HCT116 (cell line): ENCODE measurements around the gene TTF1. TPM values are rescaled to one million over a fixed set of nuclear protein-coding genes. Genes with fewer than 3 reads are reported as not detected.

Experiments used
- ATAC-seq: fragments of 200-7000 bp; cut with Tn5 transposase; 2 replicates; pipeline ENCODE4 v1.9.1; 2020; ENCODE audit warnings: mild to moderate bottlenecking, moderate library complexity
- BruUV-seq: library from RNA; stranded (reverse); fragments of 400-500 nt; replicated peaks from 2 replicates; lab custom pipeline; 2021; lab: Mats Ljungman, UMichigan
- CTCF ChIA-PET: fragments of 300-600 bp; sonication (Branson Sonifier 250); formaldehyde crosslinking; loops from one replicate; lab custom pipeline; 2021; ENCODE audit warnings: antibody characterized with exemption; lab: Charles Lee
- POLR2A ChIA-PET: fragments of 300-600, 350-600 bp; sonication (Branson Sonifier 250); formaldehyde crosslinking; loops from one replicate; lab custom pipeline; 2021; ENCODE audit warnings: antibody characterized with exemption; lab: Charles Lee
- RAD21 ChIA-PET, 2 experiments: fragments of 300-600 bp; sonication (Branson Sonifier 250); formaldehyde crosslinking; loops; one replicate each; lab custom pipeline; 2023; ENCODE audit warnings: low total read pairs in 2 of 2; ENCODE audit not compliant: uncharacterized antibody in 2 of 2, unreplicated experiment in 2 of 2, low non-redundant PET in 1 of 2; lab: Charles Lee
- DNase-seq: peaks from one replicate; pipeline ENCODE4 v3.0.0-alpha.2; 2010; ENCODE audit warnings: low read depth, low spot score
- H2AFZ ChIP-seq: fragments of 200-600 bp; shearing (Covaris generic), sonication (generic); 2 replicates; pipeline ENCODE4 v1.6.1; 2017; ENCODE audit warnings: low read depth, mixed run types, mixed read lengths, antibody characterized with exemption, low read length; ENCODE audit not compliant: poor library complexity, severe bottlenecking
- H3K27ac ChIP-seq: 2 replicates; pipeline ENCODE4 v1.5.1; 2012; ENCODE audit warnings: low read depth, low read length
- H3K27me3 ChIP-seq: fragments of 200-600 bp; sonication (generic); 2 replicates; pipeline ENCODE4 v1.6.1; 2016; ENCODE audit warnings: mixed run types, low read length, mixed read lengths; ENCODE audit not compliant: insufficient read depth
- H3K36me3 ChIP-seq, 2 experiments: fragments of 200-500 bp in 1 of 2; fragments of 200-600 bp in 1 of 2; sonication (Bioruptor generic) in 1 of 2; sonication (generic) in 1 of 2; 2 replicates each; pipeline versions ENCODE4 v1.5.1 to v1.6.1; 2014 to 2016; ENCODE audit warnings: low read length in 2 of 2, inconsistent platforms in 1 of 2, mixed read lengths in 1 of 2, mixed run types in 1 of 2; ENCODE audit not compliant: insufficient read depth in 2 of 2, control insufficient read depth in 1 of 2
- H3K4me1 ChIP-seq, 2 experiments: fragments of 200-600 bp in 1 of 2; sonication (generic) in 1 of 2; 2 replicates each; pipeline versions ENCODE4 v1.5.1 to v1.6.1; 2012 to 2017; ENCODE audit warnings: low read length in 2 of 2, inconsistent platforms in 1 of 2, mild to moderate bottlenecking in 1 of 2, mixed read lengths in 1 of 2, mixed run types in 1 of 2, moderate library complexity in 1 of 2; ENCODE audit not compliant: insufficient read depth in 2 of 2, control insufficient read depth in 1 of 2
- H3K4me2 ChIP-seq: fragments of 200-600 bp; sonication (generic); 2 replicates; pipeline ENCODE4 v1.6.1; 2017; ENCODE audit warnings: mixed run types, low read length, mixed read lengths
- H3K4me3 ChIP-seq, 2 experiments: fragments of 200-600 bp in 1 of 2; sonication (generic) in 1 of 2; replicated peaks in 1 of 2; 2 replicates each; pipeline ENCODE4 v1.5.1; 2011 to 2016; ENCODE audit warnings: low read length in 2 of 2, control low read depth in 1 of 2, low read depth in 1 of 2, mild to moderate bottlenecking in 1 of 2, mixed read lengths in 1 of 2, mixed run types in 1 of 2
- H3K79me2 ChIP-seq: fragments of 200-600 bp; sonication (generic); 2 replicates; pipeline ENCODE4 v1.6.1; 2017; ENCODE audit warnings: mild to moderate bottlenecking, mixed run types, low read length, moderate library complexity, mixed read lengths; ENCODE audit not compliant: insufficient read depth
- H3K9ac ChIP-seq: fragments of 200-600 bp; sonication (generic); 2 replicates; pipeline ENCODE4 v1.6.1; 2016; ENCODE audit warnings: low read length, mixed read lengths
- H3K9me2 ChIP-seq: fragments of 200-600 bp; sonication (generic), shearing (Covaris generic); 2 replicates; pipeline ENCODE4 v1.6.1; 2017; ENCODE audit warnings: mixed run types, mild to moderate bottlenecking, moderate library complexity; ENCODE audit not compliant: insufficient read depth
- H3K9me3 ChIP-seq, 2 experiments: fragments of 200-500 bp in 1 of 2; fragments of 200-600 bp in 1 of 2; sonication (Bioruptor generic) in 1 of 2; sonication (generic) in 1 of 2; 2 replicates each; pipeline ENCODE4 v1.6.1; 2014 to 2017; ENCODE audit warnings: low read length in 2 of 2, mixed read lengths in 2 of 2, inconsistent platforms in 1 of 2, low read depth in 1 of 2, mild to moderate bottlenecking in 1 of 2, mixed run types in 1 of 2, moderate library complexity in 1 of 2; ENCODE audit not compliant: control insufficient read depth in 1 of 2, insufficient read depth in 1 of 2
- H4K20me1 ChIP-seq: fragments of 200-600 bp; sonication (generic), shearing (Covaris generic); 2 replicates; pipeline ENCODE4 v1.6.1; 2017; ENCODE audit warnings: mixed run types, mild to moderate bottlenecking, moderate library complexity; ENCODE audit not compliant: insufficient read depth
- ELF1 ChIP-seq: IDR thresholded peaks from 2 replicates; pipeline ENCODE4 v1.6.1; 2012; ENCODE audit warnings: low read depth, borderline replicate concordance
- SP1 ChIP-seq: IDR thresholded peaks from 2 replicates; pipeline ENCODE4 v1.6.1; 2012; ENCODE audit warnings: low read depth
- SRF ChIP-seq: IDR thresholded peaks from 2 replicates; pipeline ENCODE4 v1.6.1; 2012; ENCODE audit warnings: low read depth
- ZFX ChIP-seq: fragments of 450-650 bp; IDR thresholded peaks from 2 replicates; pipeline ENCODE4 v1.6.1; 2017
- ZNF274 ChIP-seq: fragments of 200-500 bp; sonication (Bioruptor generic); IDR thresholded peaks from 2 replicates; pipeline ENCODE4 v1.6.1; 2014; ENCODE audit warnings: mild to moderate bottlenecking, low read depth, low read length, inconsistent platforms
- intact Hi-C: fragments of 100-400 bp; cut with micrococcal nuclease; formaldehyde crosslinking; loops from 2 replicates; pipeline ENCODE4 v1.10.0; 2022
- total RNA-seq: library from RNA; stranded (reverse); gene quantifications from one replicate; pipeline ENCODE4 v1.2.1, GENCODE V29; 2021; ENCODE audit not compliant: unreplicated experiment

The TTF1 gene
- total RNA-seq, 1 experiment from 2014 or later, result 14.5 TPM

DNA sequence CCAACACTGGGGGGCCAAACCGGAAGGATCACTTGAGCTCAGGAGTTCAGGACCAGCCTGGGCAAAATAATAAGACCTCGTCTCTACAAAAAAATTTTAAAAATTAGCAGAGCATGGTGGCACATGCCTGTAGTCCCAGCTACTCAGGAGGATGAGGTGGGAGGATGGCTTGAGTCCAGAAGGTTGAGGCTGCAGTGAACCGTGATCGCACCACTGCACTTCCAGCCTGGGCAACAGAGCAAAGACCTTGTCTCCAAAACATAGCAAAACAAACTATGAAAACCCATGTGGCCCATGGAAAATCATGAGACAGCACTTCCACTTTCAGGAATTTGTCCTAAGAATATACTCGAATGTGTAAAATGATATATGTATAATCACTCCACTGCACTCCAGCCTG is 58.0 kb downstream of the TTF1 start:
- ChIA-PET RAD21 (no interaction called here), POLR2A (no interaction called here), CTCF (no interaction called here)
- TF ChIP-seq SP1, result no peak
- TF ChIP-seq ZFX, result no peak
- no peak for TF ChIP-seq ZNF274
- no peak for TF ChIP-seq SRF
- Histone ChIP-seq H3K79me2 (peaks cover 79% of the 10 kb centered on the region), H3K4me3 (no peak overlapping the region), H3K9me2 (no peaks in the 10 kb centered on the region), H3K9ac (no peak overlapping the region), H3K27ac (no peak overlapping the region), H3K9me3 (no peaks in the 10 kb centered on the region), H4K20me1 (no peaks in the 10 kb centered on the region), H3K4me2 (no peak overlapping the region), H2AFZ (no peak overlapping the region), H3K36me3 (peaks cover 58 to 64% of the 10 kb centered on the region in 2 experiments), H3K27me3 (no peaks in the 10 kb centered on the region), H3K4me1 (peaks cover 3 to 6% of the 10 kb centered on the region in 2 experiments; a peak in 3 of 4 replicates)
- intact Hi-C loops, result loop anchor here (5.0 kb wide), 1 partner anchor 71 kb away; no protein-coding TSS in a partner anchor
- ATAC-seq, result no peak
- no TSS peak for BruUV-seq
- DNase-seq, result no peak

- H3K27me3 ChIP-seq, result no peaks in the 10 kb centered on the region
- H3K4me2 ChIP-seq, result no peak overlapping the region
- DNase-seq (no peak), ATAC-seq (no peak)
- H2AFZ ChIP-seq, result no peak overlapping the region
- no peaks in the 10 kb centered on the region; the same call in 1 of the 2 replicates for H4K20me1 ChIP-seq
- POLR2A ChIA-PET, result interaction anchor here (0.9 kb wide), 1 partner anchor 9 kb away, joined by 4 read pairs; the partner anchor contains the start of gene SETX
- no peak overlapping the region for H3K9ac ChIP-seq
- intact Hi-C loops, result loop anchor here (5.0 kb wide), 1 partner anchor 69 kb away; no protein-coding TSS in a partner anchor
- RAD21 ChIA-PET, result no interaction called here
- peaks cover 59% of the 10 kb centered on the region for H3K79me2 ChIP-seq
- CTCF ChIA-PET, result no interaction called here
- peaks cover 64 to 77% of the 10 kb centered on the region in 2 experiments for H3K36me3 ChIP-seq
- TF ChIP-seq SP1, result no peak
- TF ChIP-seq ELF1, result no peak
- H3K9me3 ChIP-seq, result no peaks in the 10 kb centered on the region
- H3K4me1 ChIP-seq, result no peaks in the 10 kb centered on the region
- BruUV-seq, result no TSS peak
- H3K4me3 ChIP-seq, result no peak overlapping the region
- H3K27ac ChIP-seq, result no peak overlapping the region
- no peaks in the 10 kb centered on the region for H3K9me2 ChIP-seq
Measured at GRCh38 chr9:132346177-132346576, 60.5 kb downstream of the TTF1 start.
